GM20000 (cell line): Measurements from ENCODE around the gene NEK11.

Experiments
- DNase-seq: peaks from one replicate; pipeline ENCODE4 v3.0.0; 2012; ENCODE audit warnings: low spot score
- TF ChIP-seq, protein P1 (sequence below): IDR thresholded peaks from 2 replicates; pipeline ENCODE4 v1.5.1; 2012; ENCODE audit warnings: mild to moderate bottlenecking, control low read depth; ENCODE audit errors: extremely low read depth, missing control alignments

NEK11 gene

DNA sequence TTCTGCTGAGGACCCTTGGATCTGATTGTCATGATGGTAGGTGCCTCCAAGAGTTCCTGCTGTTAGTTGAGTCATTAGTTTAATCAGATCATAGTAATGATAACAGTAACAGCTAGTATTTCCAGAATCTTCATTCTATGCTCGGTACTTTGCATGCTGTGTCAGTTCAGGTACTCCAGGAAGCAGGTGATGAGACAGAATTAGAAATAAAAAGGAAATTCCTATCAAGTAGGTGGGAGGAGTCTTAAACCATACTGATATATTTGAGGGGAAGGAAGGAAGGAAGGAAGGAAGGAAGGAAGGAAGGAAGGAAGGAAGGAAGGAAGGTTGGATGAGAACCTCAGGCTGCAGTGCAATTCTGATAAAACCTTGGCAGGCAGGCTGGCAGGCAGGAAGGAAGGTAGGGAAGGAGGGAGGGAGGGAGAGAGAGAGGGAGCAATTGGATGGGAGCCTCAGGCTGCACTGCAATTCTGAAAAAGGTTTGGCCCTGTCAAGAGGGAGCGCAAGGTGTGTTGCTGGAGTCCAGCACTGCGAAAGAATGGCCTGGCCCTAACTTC, 206.1 kb downstream of the NEK11 start:
- TF ChIP-seq, protein P1, sequence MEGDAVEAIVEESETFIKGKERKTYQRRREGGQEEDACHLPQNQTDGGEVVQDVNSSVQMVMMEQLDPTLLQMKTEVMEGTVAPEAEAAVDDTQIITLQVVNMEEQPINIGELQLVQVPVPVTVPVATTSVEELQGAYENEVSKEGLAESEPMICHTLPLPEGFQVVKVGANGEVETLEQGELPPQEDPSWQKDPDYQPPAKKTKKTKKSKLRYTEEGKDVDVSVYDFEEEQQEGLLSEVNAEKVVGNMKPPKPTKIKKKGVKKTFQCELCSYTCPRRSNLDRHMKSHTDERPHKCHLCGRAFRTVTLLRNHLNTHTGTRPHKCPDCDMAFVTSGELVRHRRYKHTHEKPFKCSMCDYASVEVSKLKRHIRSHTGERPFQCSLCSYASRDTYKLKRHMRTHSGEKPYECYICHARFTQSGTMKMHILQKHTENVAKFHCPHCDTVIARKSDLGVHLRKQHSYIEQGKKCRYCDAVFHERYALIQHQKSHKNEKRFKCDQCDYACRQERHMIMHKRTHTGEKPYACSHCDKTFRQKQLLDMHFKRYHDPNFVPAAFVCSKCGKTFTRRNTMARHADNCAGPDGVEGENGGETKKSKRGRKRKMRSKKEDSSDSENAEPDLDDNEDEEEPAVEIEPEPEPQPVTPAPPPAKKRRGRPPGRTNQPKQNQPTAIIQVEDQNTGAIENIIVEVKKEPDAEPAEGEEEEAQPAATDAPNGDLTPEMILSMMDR = no peak
- no peak for DNase-seq

DNA sequence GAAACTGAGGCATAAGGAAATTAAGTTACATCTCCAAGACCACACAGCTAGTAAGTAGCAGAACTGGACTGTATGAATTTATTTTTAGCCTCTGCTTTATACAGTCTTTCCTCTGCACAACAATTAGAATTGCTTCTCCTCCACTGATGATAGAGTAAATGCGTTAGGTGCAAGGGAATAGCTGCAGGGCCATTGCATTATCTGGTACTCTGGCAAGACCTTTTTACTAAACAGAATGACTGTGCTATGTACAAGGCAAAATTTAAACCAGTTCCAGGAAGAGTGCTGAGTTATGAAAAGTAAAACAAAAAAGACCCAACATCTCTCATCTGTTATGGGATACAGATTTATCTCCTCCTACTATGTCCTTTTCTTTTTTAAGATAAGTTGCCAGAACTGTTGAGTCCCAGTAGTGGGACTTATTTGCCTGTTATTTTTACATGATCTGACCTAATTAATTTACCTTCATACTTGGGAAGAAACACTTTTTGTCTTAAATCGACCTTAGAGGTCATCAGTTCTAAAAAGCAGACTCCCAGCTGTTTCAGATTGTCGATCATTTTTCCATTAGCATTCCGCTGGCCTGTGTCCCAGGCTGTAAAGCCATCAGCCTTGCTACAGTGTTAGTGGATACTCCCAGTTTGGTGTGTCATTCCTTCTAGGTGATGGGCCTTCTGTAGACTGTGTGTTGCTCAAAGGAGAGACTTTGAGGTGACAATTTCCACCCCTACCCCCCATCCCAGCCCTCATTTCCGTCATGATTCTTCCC, 207.4 kb downstream of the NEK11 start:
- no peak for DNase-seq
- TF ChIP-seq, protein P1 = no peak

DNA sequence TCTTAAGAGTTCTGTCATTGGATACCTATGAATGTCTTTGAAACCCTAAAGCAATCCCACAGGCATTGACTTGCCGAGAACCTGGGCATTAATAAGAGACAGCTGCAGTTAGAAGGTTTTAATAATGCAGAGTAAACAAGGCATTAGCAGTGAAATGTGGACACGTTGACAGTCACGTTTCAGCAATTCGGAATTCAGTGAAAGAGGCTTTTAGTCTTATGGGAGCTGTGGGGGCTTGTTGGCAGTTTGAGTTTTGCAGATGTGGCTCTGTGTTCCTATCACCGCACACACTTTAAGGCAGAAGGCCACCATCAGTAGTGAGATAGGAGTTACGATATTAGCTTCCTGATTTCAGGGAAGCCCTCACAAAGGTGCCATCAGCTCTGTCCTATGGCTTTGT, 209.7 kb downstream of the NEK11 start:
- TF ChIP-seq, protein P1 = no peak
- no peak for DNase-seq

DNA sequence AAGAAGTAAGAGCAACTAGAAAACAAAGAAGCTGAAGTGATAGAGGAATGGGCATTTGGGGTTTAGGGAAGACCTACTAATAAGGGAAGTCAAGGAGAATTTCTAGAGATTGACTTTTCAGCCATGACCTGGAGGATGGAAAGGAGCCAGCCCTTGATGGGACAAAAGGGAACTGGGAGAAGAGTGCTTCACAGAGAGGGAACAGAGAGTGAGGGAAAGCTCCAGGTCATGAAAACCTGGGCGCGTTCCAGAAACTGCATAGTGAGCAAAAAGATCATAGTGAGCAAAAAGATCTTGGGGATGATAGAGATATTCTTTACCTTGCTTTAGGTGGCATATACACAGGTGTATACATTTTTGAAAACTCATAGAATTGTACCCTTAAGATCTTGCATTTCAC, 211.8 kb downstream of the NEK11 start:
- no peak for DNase-seq
- TF ChIP-seq, protein P1 = no peak

DNA sequence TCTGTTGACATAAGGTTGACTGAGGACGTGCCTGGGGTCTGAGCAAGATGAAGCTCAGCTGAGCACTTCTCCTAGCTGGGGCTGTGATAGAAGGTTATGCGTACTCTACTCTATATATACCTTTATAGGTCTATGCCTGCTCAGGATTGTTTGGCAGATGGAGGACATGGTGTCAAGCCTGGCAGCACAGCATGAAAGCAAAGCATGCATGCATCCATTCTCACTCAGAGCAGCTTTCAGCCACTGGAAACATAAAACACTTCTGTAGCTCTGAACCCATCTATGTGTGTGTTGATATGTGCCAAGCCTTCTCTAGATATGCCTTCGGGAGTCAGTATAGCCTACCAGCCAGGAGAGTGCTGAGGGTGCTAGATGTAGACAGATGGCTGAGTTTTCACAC, 212.6 kb downstream of the NEK11 start:
- no peak for DNase-seq
- TF ChIP-seq, protein P1 = no peak

DNA sequence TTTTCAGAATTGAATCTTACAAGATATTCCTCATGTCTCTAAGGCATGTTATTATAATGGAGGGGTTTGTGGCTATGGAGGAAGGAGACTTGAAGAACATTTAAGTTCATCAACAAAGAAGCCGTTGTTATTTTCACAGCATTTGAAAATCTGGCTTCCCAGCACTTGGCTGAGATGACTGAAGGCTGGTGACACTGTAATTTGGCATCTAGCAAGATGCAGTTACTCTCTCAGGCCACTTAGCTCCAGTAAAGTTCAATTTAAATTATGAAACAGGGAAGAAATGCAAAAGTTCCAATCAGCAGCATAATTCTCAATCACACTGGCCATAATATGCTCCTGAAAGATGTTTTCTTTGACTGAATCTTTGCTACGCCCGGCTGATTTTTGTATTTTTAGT, 215.5 kb downstream of the NEK11 start:
- no peak for DNase-seq
- TF ChIP-seq, protein P1 = no peak

DNA sequence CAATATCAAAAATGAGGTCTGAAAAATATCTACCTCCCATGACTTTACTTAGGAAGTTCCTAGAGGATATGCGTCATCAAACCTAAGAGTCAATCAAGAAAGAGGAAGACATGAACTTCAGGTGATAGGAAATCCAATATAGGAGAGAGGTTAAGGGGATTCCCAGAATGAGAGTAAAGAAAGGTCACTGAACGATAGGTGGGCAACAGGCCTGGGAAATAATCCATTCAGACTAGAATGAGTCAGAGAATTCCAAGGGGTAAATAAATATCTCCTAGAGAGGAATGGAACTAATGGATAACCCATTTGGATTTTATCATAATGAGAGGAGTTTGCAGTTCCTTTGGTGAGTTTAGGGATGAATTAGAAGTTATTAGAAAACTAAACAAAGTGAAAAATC, 223.8 kb downstream of the NEK11 start:
- TF ChIP-seq, protein P1 = no peak
- DNase-seq = no peak
